ENCODE measurements around the gene GPR17. TPM values are rescaled to one million over a fixed set of nuclear protein-coding genes. Genes with fewer than 3 reads are reported as not detected.

Gene GPR17
- total and polyA plus RNA-seq, 4 donors: 0.03 to 0.14 (median 0.07) TPM; not detected in 1

GRCh38 chr2:127678531-127678930, 32.6 kb downstream of the GPR17 start:
- no peak overlapping the region for H3K4me3 ChIP-seq (ENCODE audit: low read depth in 1 of 3, low read length in 3 of 3)
- DNase-seq (ENCODE audit: low spot score): no peak
- H3K36me3 ChIP-seq (ENCODE audit: control insufficient read depth in 4 of 4, insufficient read depth in 3 of 4, low read depth in 1 of 4, low read length in 3 of 4): no peaks in the 10 kb centered on the region
- H3K27ac ChIP-seq (ENCODE audit: low read depth in 1 of 2, low read length in 2 of 2): no peak overlapping the region
- WGBS: 76% methylated on average over 10 of the region's 10 CpGs
- no peak for TF ChIP-seq HNF4G (IDR thresholded peaks at IDR 0.05)
- no peak for TF ChIP-seq TAF1 (conservative IDR thresholded peaks at IDR 0.05)
- no peak for TF ChIP-seq GABPA (IDR thresholded peaks at IDR 0.05 in 1 of 2, conservative IDR thresholded peaks at IDR 0.05 in 1 of 2)
- TF ChIP-seq, protein P1, sequence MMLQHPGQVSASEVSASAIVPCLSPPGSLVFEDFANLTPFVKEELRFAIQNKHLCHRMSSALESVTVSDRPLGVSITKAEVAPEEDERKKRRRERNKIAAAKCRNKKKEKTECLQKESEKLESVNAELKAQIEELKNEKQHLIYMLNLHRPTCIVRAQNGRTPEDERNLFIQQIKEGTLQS (IDR thresholded peaks at IDR 0.05): no peak
- TF ChIP-seq, protein P2, sequence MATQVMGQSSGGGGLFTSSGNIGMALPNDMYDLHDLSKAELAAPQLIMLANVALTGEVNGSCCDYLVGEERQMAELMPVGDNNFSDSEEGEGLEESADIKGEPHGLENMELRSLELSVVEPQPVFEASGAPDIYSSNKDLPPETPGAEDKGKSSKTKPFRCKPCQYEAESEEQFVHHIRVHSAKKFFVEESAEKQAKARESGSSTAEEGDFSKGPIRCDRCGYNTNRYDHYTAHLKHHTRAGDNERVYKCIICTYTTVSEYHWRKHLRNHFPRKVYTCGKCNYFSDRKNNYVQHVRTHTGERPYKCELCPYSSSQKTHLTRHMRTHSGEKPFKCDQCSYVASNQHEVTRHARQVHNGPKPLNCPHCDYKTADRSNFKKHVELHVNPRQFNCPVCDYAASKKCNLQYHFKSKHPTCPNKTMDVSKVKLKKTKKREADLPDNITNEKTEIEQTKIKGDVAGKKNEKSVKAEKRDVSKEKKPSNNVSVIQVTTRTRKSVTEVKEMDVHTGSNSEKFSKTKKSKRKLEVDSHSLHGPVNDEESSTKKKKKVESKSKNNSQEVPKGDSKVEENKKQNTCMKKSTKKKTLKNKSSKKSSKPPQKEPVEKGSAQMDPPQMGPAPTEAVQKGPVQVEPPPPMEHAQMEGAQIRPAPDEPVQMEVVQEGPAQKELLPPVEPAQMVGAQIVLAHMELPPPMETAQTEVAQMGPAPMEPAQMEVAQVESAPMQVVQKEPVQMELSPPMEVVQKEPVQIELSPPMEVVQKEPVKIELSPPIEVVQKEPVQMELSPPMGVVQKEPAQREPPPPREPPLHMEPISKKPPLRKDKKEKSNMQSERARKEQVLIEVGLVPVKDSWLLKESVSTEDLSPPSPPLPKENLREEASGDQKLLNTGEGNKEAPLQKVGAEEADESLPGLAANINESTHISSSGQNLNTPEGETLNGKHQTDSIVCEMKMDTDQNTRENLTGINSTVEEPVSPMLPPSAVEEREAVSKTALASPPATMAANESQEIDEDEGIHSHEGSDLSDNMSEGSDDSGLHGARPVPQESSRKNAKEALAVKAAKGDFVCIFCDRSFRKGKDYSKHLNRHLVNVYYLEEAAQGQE (IDR thresholded peaks at IDR 0.05): no peak
- TF ChIP-seq FOXA2 (IDR thresholded peaks at IDR 0.05): no peak
- TF ChIP-seq RAD21 (IDR thresholded peaks at IDR 0.05): no peak
- no peak for TF ChIP-seq SP1 (IDR thresholded peaks at IDR 0.05)
- no peak for TF ChIP-seq JUND (IDR thresholded peaks at IDR 0.05)
- TF ChIP-seq, protein P3, sequence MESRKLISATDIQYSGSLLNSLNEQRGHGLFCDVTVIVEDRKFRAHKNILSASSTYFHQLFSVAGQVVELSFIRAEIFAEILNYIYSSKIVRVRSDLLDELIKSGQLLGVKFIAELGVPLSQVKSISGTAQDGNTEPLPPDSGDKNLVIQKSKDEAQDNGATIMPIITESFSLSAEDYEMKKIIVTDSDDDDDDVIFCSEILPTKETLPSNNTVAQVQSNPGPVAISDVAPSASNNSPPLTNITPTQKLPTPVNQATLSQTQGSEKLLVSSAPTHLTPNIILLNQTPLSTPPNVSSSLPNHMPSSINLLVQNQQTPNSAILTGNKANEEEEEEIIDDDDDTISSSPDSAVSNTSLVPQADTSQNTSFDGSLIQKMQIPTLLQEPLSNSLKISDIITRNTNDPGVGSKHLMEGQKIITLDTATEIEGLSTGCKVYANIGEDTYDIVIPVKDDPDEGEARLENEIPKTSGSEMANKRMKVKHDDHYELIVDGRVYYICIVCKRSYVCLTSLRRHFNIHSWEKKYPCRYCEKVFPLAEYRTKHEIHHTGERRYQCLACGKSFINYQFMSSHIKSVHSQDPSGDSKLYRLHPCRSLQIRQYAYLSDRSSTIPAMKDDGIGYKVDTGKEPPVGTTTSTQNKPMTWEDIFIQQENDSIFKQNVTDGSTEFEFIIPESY (IDR thresholded peaks at IDR 0.05): no peak
- no peak for TF ChIP-seq RXRA (IDR thresholded peaks at IDR 0.05)
- TF ChIP-seq EGR1 (IDR thresholded peaks at IDR 0.05; ENCODE audit: low read depth in 2 of 2): no peak
- TF ChIP-seq, protein P4, sequence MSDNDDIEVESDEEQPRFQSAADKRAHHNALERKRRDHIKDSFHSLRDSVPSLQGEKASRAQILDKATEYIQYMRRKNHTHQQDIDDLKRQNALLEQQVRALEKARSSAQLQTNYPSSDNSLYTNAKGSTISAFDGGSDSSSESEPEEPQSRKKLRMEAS (IDR thresholded peaks at IDR 0.05): no peak
- TF ChIP-seq CTCF (IDR thresholded peaks at IDR 0.05; ENCODE audit: low read depth, low read length, missing input control): no peak
- TF ChIP-seq HNF4A (conservative IDR thresholded peaks at IDR 0.05): no peak
- no peak for TF ChIP-seq YY1 (IDR thresholded peaks at IDR 0.05)
- TF ChIP-seq NR2F2 (IDR thresholded peaks at IDR 0.05): no peak
- TF ChIP-seq FOXA1 (IDR thresholded peaks at IDR 0.05): no peak
- no peaks in the 10 kb centered on the region for H3K27me3 ChIP-seq (ENCODE audit: control insufficient read depth in 4 of 4, insufficient read depth in 4 of 4, low read length in 3 of 4)
- H3K4me1 ChIP-seq (ENCODE audit: control insufficient read depth in 4 of 4, insufficient read depth in 4 of 4, low read length in 3 of 4): peaks cover 2 to 19% (median 16%) of the 10 kb centered on the region in 4 donors
- no peak overlapping the region for H3K9ac ChIP-seq (ENCODE audit: low read depth in 1 of 2, low read length in 2 of 2)
- H3K9me3 ChIP-seq (ENCODE audit: control insufficient read depth in 4 of 4, low read length in 3 of 4): no peaks in the 10 kb centered on the region

Data from liver (tissue), 9 donors.